IMR-90 (cell line): Measurements from ENCODE around the gene GABRB2.

Experiments used
- CEBPB ChIP-seq: IDR thresholded peaks from 2 replicates; pipeline ENCODE4 v1.6.1; 2012; ENCODE audit warnings: low read depth, low read length, improper control_type of control experiment
- CHD1 ChIP-seq: IDR thresholded peaks from 2 replicates; pipeline ENCODE4 v1.6.1; 2012; ENCODE audit warnings: low read depth, low read length, improper control_type of control experiment
- MAFK ChIP-seq: IDR thresholded peaks from 2 replicates; pipeline ENCODE4 v1.6.1; 2012; ENCODE audit warnings: low read depth, low read length, improper control_type of control experiment
- NFE2L2 ChIP-seq: fragments of 150-350 bp; IDR thresholded peaks from 2 replicates; pipeline ENCODE4 v1.6.1; 2016; ENCODE audit warnings: low read depth, mild to moderate bottlenecking, low read length
- POLR2A ChIP-seq: IDR thresholded peaks from 2 replicates; pipeline ENCODE4 v1.6.1; 2012; ENCODE audit warnings: mild to moderate bottlenecking, low read depth, low read length
- RAD21 ChIP-seq: IDR thresholded peaks from 2 replicates; pipeline ENCODE4 v1.6.1; 2012; ENCODE audit warnings: low read length, improper control_type of control experiment
- RCOR1 ChIP-seq: IDR thresholded peaks from 2 replicates; pipeline ENCODE4 v1.6.1; 2012; ENCODE audit warnings: mild to moderate bottlenecking, low read length, improper control_type of control experiment; ENCODE audit not compliant: insufficient replicate concordance
- RFX5 ChIP-seq: IDR thresholded peaks from 2 replicates; pipeline ENCODE4 v1.8.0; 2012; ENCODE audit warnings: low read depth, mild to moderate bottlenecking, low read length, moderate library complexity
- SMC3 ChIP-seq: fragments of 150-350 bp; IDR thresholded peaks from 2 replicates; pipeline ENCODE4 v1.6.1; 2016; ENCODE audit warnings: low read depth, mild to moderate bottlenecking, antibody characterized with exemption, low read length, moderate library complexity
- TF ChIP-seq, protein P1 (sequence below): conservative IDR thresholded peaks from 2 replicates; pipeline ENCODE4 v1.5.1; 2012; ENCODE audit warnings: mild to moderate bottlenecking, low read depth, low read length, improper control_type of control experiment
- TF ChIP-seq, protein P2 (sequence below): fragments of 150-350 bp; IDR thresholded peaks from 2 replicates; pipeline ENCODE4 v1.6.1; 2017; ENCODE audit warnings: mild to moderate bottlenecking, antibody characterized with exemption, low read length, low read depth

DNA sequence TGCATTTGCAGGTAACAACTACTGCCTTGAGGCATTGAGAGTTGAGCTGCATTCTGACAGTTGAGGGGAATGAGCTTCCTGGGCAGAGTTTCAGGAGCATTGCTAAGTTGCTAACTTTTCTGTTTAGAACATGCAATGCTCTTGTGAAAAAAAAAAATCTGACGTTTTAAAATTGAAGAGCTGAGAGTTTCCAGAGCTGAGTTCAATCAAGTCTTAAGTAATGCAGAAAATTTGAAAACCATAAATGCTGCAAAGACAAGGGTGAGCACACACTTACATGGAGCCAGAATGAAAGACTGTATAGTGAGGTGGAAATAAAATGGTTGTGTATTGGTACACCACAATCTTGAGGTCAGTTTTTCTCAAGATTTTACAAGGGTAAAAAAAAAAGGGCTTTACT lies 166.0 kb downstream of the GABRB2 start:
- TF ChIP-seq, protein P1, sequence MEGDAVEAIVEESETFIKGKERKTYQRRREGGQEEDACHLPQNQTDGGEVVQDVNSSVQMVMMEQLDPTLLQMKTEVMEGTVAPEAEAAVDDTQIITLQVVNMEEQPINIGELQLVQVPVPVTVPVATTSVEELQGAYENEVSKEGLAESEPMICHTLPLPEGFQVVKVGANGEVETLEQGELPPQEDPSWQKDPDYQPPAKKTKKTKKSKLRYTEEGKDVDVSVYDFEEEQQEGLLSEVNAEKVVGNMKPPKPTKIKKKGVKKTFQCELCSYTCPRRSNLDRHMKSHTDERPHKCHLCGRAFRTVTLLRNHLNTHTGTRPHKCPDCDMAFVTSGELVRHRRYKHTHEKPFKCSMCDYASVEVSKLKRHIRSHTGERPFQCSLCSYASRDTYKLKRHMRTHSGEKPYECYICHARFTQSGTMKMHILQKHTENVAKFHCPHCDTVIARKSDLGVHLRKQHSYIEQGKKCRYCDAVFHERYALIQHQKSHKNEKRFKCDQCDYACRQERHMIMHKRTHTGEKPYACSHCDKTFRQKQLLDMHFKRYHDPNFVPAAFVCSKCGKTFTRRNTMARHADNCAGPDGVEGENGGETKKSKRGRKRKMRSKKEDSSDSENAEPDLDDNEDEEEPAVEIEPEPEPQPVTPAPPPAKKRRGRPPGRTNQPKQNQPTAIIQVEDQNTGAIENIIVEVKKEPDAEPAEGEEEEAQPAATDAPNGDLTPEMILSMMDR, result no peak
- TF ChIP-seq POLR2A (no peak), CHD1 (no peak), RFX5 (no peak), SMC3 (no peak), MAFK (no peak), RAD21 (no peak), NFE2L2 (no peak), RCOR1 (no peak), CEBPB (no peak)
- TF ChIP-seq, protein P2, sequence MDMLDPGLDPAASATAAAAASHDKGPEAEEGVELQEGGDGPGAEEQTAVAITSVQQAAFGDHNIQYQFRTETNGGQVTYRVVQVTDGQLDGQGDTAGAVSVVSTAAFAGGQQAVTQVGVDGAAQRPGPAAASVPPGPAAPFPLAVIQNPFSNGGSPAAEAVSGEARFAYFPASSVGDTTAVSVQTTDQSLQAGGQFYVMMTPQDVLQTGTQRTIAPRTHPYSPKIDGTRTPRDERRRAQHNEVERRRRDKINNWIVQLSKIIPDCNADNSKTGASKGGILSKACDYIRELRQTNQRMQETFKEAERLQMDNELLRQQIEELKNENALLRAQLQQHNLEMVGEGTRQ, result no peak
